Measurements from ENCODE around the gene MROH8. TPM values are rescaled to one million over a fixed set of nuclear protein-coding genes. Genes with fewer than 3 reads are reported as not detected.

MROH8 gene
- total RNA-seq, 1 experiment from 2014 or later, result 1.8 TPM

GRCh38 chr20:37200926-37201826, 21.8 kb upstream of the MROH8 start:
- ChIA-PET POLR2A (interaction anchor here (0.6 to 0.7 kb wide), 2 partner anchors 25 to 393 kb away, joined by 3 to 12 read pairs; no protein-coding TSS in a partner anchor), CTCF (no interaction called here)
- TF ChIP-seq TCF7L2 (IDR thresholded peaks at IDR 0.05; ENCODE audit: low read depth, low read length) (no peak), REST (IDR thresholded peaks at IDR 0.05; ENCODE audit: insufficient read depth in 1 of 2, low read depth in 2 of 2, low read length in 1 of 2) (no peak), POLR2AphosphoS5 (IDR thresholded peaks at IDR 0.05; ENCODE audit: low read depth, low read length) (no peak), SIN3A (IDR thresholded peaks at IDR 0.05; ENCODE audit: borderline replicate concordance, insufficient read depth, low read depth, low read length) (no peak), CTCF (IDR thresholded peaks at IDR 0.05) (no peak)
- intact Hi-C loops (cut with micrococcal nuclease; ENCODE audit: unreplicated experiment) (no loop called here), in situ Hi-C loops (cut with HindIII; ENCODE audit: low pct_unique_long_range_greater_than_20kb, low sequenced_read_pairs) (no loop called here)
- H3K36me3 ChIP-seq (ENCODE audit: control insufficient read depth, insufficient read depth, low read length), result peaks cover 27% of the 10 kb centered on the region
- no peaks in the 10 kb centered on the region for H3K27me3 ChIP-seq (ENCODE audit: control insufficient read depth, insufficient read depth, low read length)
- no TSS peak for BruUV-seq (replicated peaks)
- no peaks in the 10 kb centered on the region for H3K9me3 ChIP-seq (ENCODE audit: control insufficient read depth, insufficient read depth, low read depth, low read length)
- no peak overlapping the region for H3K27ac ChIP-seq (ENCODE audit: low read length)
- H3K4me3 ChIP-seq (ENCODE audit: low read depth in 2 of 2, low read length in 2 of 2), result no peak overlapping the region
- no peak for ATAC-seq
- no peak for DNase-seq (ENCODE audit: low read depth, low spot score)
- peaks cover 6% of the 10 kb centered on the region for H3K4me1 ChIP-seq (ENCODE audit: control insufficient read depth, insufficient read depth, low read length)

GRCh38 chr20:37200376-37200775, 21.0 kb upstream of the MROH8 start:
- Histone ChIP-seq H3K36me3 (ENCODE audit: control insufficient read depth, insufficient read depth, low read length) (peaks cover 22% of the 10 kb centered on the region), H3K9me3 (ENCODE audit: control insufficient read depth, insufficient read depth, low read depth, low read length) (no peaks in the 10 kb centered on the region), H3K4me1 (ENCODE audit: control insufficient read depth, insufficient read depth, low read length) (peaks cover 6% of the 10 kb centered on the region), H3K27ac (ENCODE audit: low read length) (no peak overlapping the region), H3K27me3 (ENCODE audit: control insufficient read depth, insufficient read depth, low read length) (no peaks in the 10 kb centered on the region), H3K4me3 (ENCODE audit: low read depth in 2 of 2, low read length in 2 of 2) (no peak overlapping the region)
- no peak for DNase-seq (ENCODE audit: low read depth, low spot score)
- no TSS peak for BruUV-seq (replicated peaks)
- no peak for TF ChIP-seq REST (IDR thresholded peaks at IDR 0.05; ENCODE audit: insufficient read depth in 1 of 2, low read depth in 2 of 2, low read length in 1 of 2)
- ChIA-PET CTCF (no interaction called here), POLR2A (no interaction called here)
- intact Hi-C loops (cut with micrococcal nuclease; ENCODE audit: unreplicated experiment) (no loop called here), in situ Hi-C loops (cut with HindIII; ENCODE audit: low pct_unique_long_range_greater_than_20kb, low sequenced_read_pairs) (no loop called here)
- ATAC-seq, result no peak

All from Panc1 (cell line).